HG03139 (cell line): ENCODE measurements around the gene MGME1.
A peak's percentile ranks its signal among the peaks of the same experiment; 100 is the strongest.
"Not testable (repeated sequence)": the region's sequence is repeated elsewhere in the genome, so short reads cannot be mapped to it uniquely, and the experiment has no call there.

Experiments used
- ATAC-seq: cut with Tn5 transposase; IDR thresholded peaks from one replicate; pipeline ENCODE4 v1.9.1; 2021; ENCODE audit not compliant: unreplicated experiment

MGME1 gene

DNA sequence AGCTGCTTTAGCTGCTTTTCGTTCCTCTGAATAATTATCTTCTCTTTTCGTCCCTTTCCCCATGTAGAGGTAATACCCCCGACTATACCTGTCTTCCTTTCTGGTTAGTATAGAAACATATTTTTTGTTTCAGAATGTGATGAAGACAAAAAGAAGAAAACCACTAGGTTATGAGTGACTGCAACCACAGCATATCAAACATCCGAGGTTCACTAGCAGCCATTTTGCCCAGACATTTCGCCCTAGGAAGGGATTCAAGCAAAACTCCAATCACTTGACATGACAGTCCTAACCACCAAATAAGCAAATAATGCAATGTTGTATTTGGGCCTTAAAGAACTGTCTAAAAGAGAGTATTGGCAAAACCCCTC lies 9.6 kb upstream of the MGME1 start:
- no peak for ATAC-seq

- ATAC-seq = not testable (repeated sequence)
These were observed 8.4 kb upstream of the MGME1 start for GRCh38 chr20:17960400-17960885.

DNA sequence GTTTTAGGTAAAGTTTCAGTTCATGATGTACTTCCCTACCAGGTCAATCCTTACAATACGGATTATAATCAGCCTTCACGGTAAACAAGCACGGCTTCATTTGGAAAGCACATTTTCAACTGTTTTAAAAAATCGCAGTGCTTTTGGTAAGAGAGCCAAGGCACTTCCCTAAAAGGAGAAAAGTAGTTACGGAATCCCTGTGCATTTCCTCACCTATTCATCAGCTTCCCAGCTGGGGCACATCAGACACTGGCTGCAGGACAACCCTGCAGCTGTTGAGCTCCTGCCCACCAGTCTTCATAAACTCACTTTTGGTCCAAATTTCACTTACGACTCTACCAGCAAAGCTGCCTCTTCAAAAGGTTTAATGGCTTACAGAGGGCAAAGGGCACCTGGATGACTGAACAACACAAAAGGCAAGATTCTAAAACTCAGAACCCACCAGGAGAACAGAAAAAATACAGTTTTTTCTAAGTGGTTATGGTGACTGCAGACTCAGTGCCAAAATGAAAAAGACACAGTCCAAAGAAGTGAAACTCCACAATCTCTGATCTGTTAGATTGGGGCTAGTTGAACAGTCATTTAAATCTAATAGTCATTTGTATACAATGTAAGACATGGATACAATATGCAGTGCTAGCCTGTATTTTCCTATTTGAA lies 7.8 kb upstream of the MGME1 start:
- no peak for ATAC-seq

DNA sequence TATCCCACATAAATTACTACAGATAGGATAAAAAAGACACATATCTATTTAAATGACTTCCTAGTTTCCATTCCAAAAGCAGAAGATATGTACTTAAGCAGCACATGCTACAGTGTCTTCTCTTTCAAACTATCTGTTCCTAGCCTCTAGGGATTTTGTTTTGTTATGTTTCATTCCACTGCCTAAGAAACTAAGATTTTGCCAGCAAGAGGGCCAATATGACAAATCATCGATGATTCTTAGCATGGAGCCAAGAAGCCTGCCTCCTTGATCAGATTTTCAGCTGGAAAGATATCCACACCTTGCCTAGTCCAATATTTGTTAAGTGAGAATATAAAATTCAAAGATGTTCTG lies 7.3 kb upstream of the MGME1 start:
- ATAC-seq = no peak

DNA sequence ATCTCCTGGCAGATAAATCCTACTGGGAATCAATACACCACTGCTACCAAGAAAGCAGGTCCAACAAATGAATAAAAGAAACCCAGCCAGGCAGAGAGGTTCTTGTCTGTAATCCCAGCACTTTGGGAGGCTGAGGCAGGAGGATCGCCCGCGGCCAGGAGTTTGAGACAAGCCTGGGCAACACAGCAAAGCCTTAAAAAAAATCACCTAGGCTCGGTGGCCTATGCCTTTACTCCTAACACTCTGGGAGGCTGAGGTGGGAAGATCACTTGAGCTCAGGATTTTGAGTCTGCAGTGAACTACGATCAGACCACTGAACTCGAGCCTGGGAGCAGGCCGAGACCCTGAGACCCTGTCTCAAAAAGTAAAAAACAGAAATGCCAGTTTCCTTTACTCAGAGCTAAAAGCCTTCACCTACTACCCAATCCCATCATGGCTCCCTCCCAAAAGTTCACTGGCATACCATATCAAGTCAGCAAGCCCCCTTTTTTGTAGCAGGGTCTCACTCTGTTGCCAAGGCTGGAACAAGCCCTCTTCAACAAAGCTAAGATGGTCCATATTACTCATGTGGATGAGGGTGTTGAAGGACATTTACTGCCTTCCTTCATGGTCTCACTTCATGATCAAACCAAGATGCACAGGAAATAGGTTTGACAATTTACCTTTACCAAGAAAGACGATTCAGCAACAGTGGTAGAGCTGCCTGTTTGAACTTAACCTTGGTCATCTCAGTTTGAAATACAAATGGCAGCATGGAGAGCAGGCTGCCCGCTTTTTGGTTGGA lies 5.5 kb upstream of the MGME1 start:
- no peak for ATAC-seq

- ATAC-seq = no peak
These were observed 4.7 kb upstream of the MGME1 start for GRCh38 chr20:17964073-17964472.

GRCh38 chr20:17964632-17965031 lies 4.2 kb upstream of the MGME1 start:
- ATAC-seq = no peak

GRCh38 chr20:17965042-17965697 lies 3.6 kb upstream of the MGME1 start:
- no peak for ATAC-seq

DNA sequence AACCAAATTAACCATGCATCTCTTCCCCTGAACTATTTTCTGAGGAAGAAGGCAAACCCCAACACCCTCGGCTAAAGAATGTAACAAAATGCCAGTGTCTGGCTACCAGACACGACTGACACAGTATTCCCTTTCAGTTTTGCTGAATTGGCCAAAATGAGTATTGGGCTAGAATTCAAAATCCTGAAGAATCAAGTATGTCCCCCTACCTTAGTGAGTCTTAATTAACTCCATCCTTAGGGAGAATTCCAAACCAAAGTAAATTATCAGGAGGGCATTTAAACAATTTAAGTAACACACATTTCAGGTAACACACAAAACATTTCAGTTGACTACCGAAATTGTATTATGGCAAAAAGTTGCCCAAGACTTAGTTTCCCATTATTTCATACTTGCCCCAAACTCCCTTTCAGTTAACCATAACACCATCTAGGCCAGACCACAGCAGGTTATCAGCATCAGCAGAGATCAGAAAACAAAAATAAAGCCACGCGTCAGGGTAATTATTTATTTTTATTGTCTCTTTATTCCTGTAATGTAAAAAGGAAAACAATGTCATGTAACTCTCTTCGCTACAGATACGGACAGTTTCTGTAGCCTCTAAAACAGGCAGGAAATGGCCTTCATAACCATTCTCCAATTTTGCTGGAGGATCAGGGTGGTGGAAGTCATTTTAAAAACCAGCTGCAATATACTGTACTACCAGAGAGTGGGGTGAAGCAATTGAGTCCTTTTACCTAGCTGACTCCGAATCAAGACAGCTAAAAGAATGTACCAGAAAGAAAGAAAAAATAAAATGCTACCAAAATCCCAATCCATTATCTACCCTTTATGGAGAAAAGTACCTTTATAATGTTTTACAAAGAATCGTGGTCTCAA lies 2.1 kb upstream of the MGME1 start:
- ATAC-seq = no peak

GRCh38 chr20:17967521-17968365 lies 1.1 kb upstream of the MGME1 start:
- no peak for ATAC-seq

- ATAC-seq = peak; percentile 11
These were observed 563 bp downstream of the MGME1 start for GRCh38 chr20:17969278-17969883.

DNA sequence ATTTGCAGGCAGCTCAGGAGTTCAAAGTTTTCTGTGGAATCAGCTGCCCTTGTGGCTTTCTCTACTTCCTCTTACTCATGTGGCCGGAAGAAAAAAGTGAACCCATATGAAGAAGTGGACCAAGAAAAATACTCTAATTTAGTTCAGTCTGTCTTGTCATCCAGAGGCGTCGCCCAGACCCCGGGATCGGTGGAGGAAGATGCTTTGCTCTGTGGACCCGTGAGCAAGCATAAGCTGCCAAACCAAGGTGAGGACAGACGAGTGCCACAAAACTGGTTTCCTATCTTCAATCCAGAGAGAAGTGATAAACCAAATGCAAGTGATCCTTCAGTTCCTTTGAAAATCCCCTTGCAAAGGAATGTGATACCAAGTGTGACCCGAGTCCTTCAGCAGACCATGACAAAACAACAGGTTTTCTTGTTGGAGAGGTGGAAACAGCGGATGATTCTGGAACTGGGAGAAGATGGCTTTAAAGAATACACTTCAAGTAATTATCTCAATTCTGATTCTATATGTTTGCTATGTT lies 1.1 kb downstream of the MGME1 start:
- no peak for ATAC-seq

DNA sequence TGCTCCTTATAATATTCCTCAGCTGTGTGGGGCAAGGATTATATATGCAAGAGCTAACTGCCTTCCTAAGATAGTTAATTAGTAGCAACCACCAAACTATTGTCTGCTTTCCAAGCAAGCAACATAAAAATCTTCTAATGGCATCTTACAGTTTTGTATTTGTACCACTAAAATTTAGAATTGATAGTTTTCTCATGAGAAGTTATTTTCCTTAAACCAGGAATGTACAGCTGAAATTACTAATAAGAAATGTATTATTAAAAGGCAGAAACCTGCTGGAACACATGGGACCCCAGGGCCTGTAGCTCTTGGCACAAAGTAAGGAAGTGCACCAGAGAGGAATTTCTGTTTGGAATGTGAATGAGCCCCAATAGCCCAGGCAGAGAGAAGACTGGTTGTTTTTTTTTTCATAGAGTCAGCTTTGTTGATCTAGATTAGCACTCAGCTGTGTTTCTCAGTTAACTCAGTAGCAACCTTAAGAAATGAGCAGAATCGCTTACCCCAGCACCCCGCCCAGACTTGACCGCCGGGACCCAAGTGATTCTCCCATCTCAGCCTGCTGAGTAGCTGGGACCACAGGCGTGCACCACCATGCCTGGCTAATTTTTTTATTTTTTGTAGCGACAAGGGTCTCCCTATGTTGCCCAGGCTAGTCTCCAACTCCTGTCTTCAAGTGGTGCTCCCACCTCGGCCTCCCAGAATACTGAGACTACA lies 2.6 kb downstream of the MGME1 start:
- no peak for ATAC-seq

- ATAC-seq = no peak
These were observed 3.3 kb downstream of the MGME1 start for GRCh38 chr20:17972121-17972520.

- no peak for ATAC-seq
These were observed 7.5 kb downstream of the MGME1 start for GRCh38 chr20:17976305-17976704.

DNA sequence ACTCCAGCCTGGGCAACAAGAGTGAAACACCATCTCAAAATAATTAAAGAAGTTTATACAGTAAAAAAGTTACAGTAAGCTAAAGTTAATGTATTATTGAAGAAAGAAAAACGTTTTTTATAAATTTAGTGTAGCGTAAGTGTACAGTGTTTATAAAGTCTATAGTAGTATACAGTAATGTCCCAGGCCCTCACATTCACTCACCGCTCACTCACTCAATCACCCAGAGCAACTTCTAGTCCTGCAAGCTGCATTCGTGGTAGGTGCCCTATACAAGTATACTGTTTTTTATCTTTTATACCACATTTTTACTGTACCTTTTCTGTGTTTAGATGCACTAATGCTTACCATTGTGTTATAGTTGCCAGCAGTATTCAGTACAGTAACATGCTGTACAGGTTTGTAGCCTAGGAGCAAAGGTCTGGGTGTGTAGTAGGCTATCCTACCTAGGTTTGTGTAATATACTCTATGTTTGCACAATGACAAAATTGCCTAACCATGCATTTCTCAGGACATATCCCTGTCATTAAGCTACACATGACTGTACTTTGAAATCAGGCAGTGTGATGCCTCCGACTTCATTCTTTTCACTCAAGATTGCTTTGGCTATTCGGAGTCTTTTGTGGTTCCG lies 16.7 kb downstream of the MGME1 start:
- ATAC-seq = no peak

DNA sequence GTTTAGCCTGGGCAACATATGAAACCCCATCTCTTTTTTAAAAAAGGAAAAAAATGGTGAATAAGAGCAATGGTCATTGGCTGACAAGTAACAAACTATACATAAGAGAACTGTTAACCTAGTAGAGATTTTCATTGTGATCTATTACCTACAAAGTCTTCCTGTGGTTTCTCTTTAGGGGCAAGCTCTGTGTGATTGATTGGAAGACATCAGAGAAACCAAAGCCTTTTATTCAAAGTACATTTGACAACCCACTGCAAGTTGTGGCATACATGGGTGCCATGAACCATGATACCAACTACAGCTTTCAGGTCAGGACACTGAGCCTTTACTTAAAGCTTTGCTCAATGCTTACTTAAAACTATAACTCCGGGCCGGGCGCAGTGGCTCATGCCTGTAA lies 19.2 kb downstream of the MGME1 start:
- ATAC-seq = no peak

DNA sequence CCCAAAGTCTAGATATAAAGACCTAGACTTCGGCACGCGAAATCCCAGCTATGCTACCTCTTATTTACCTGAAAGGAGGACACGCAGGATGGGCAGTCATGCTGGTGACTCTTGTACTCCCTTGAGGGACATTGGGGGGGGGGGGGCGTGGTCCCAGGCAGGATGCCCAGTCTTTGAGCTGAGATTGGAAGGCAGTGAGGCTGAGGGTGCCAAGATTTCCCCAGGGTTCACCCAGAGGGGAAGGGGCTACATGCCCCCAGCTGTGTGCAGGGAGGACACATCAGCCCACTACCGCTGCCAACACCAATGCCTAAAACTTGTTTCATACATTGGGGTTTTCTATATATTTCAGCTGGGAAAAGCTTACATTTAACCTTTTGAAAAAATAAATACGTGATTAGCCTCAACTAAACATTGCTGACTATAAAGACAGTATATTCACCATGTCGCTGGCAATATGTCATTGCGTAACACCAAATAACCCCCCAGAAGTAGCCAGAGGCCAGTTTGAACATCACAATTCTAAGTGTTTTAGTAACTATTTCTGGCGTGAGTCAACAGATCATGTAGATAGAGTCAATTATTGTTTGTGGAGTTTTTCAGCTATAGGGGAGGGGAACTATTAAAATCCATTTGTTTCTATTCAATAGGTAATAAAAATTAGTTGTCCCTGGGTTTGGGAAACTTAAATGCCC lies 21.6 kb downstream of the MGME1 start:
- ATAC-seq = no peak
